Rectal smooth muscle tissue (tissue), 1 donor: Measurements from ENCODE around the gene SMC1B.

Experiments used
- H3K27ac ChIP-seq: one replicate; pipeline ENCODE4 v1.7.0; 2013; ENCODE audit warnings: low read depth, low read length, inconsistent platforms
- H3K27me3 ChIP-seq: one replicate; pipeline ENCODE4 v1.7.0; 2013; ENCODE audit warnings: low read length; ENCODE audit not compliant: control insufficient read depth, insufficient read depth
- H3K36me3 ChIP-seq: one replicate; pipeline ENCODE4 v1.7.0; 2013; ENCODE audit warnings: low read length; ENCODE audit not compliant: control insufficient read depth, insufficient read depth
- H3K4me1 ChIP-seq: one replicate; pipeline ENCODE4 v1.7.0; 2013; ENCODE audit warnings: low read length; ENCODE audit not compliant: control insufficient read depth, insufficient read depth
- H3K4me3 ChIP-seq: one replicate; pipeline ENCODE4 v1.7.0; 2013; ENCODE audit warnings: low read length
- H3K9ac ChIP-seq: one replicate; pipeline ENCODE4 v1.7.0; 2013; ENCODE audit warnings: low read length

Gene SMC1B

GRCh38 chr22:45424241-45424731, 10.9 kb upstream of the SMC1B start:
- no peaks in the 10 kb centered on the region for H3K36me3 ChIP-seq
- no peaks in the 10 kb centered on the region for H3K27me3 ChIP-seq
- no peak overlapping the region for H3K4me3 ChIP-seq
- H3K4me1 ChIP-seq = no peaks in the 10 kb centered on the region
- H3K9ac ChIP-seq = no peak overlapping the region
- no peak overlapping the region for H3K27ac ChIP-seq

- H3K27ac ChIP-seq = no peak overlapping the region
- no peaks in the 10 kb centered on the region for H3K27me3 ChIP-seq
- H3K4me3 ChIP-seq = no peak overlapping the region
- H3K4me1 ChIP-seq = no peaks in the 10 kb centered on the region
- no peak overlapping the region for H3K9ac ChIP-seq
- H3K36me3 ChIP-seq = no peaks in the 10 kb centered on the region
These were observed 10.1 kb upstream of the SMC1B start for GRCh38 chr22:45423524-45423923.

GRCh38 chr22:45422237-45422983, 9.0 kb upstream of the SMC1B start:
- Histone ChIP-seq H3K9ac (no peak overlapping the region), H3K36me3 (no peaks in the 10 kb centered on the region), H3K27me3 (no peaks in the 10 kb centered on the region), H3K4me3 (no peak overlapping the region), H3K4me1 (no peaks in the 10 kb centered on the region), H3K27ac (no peak overlapping the region)

- Histone ChIP-seq H3K36me3 (no peaks in the 10 kb centered on the region), H3K4me1 (no peaks in the 10 kb centered on the region), H3K27ac (no peak overlapping the region)
These were observed 8.1 kb upstream of the SMC1B start for GRCh38 chr22:45421349-45422055.

GRCh38 chr22:45420539-45420938, 7.1 kb upstream of the SMC1B start:
- no peak overlapping the region for H3K27ac ChIP-seq
- H3K9ac ChIP-seq = no peak overlapping the region
- H3K4me3 ChIP-seq = no peak overlapping the region
- H3K36me3 ChIP-seq = no peaks in the 10 kb centered on the region
- H3K27me3 ChIP-seq = no peaks in the 10 kb centered on the region
- no peaks in the 10 kb centered on the region for H3K4me1 ChIP-seq

More at GRCh38 chr22:45421349-45422055, 8.1 kb upstream of the SMC1B start:
- Histone ChIP-seq H3K4me3 (no peak overlapping the region), H3K27me3 (no peaks in the 10 kb centered on the region), H3K9ac (no peak overlapping the region)

GRCh38 chr22:45420011-45420410, 6.6 kb upstream of the SMC1B start:
- H3K9ac ChIP-seq = no peak overlapping the region
- H3K4me3 ChIP-seq = no peak overlapping the region
- no peaks in the 10 kb centered on the region for H3K27me3 ChIP-seq
- no peaks in the 10 kb centered on the region for H3K36me3 ChIP-seq
- H3K27ac ChIP-seq = no peak overlapping the region
- no peaks in the 10 kb centered on the region for H3K4me1 ChIP-seq

DNA sequence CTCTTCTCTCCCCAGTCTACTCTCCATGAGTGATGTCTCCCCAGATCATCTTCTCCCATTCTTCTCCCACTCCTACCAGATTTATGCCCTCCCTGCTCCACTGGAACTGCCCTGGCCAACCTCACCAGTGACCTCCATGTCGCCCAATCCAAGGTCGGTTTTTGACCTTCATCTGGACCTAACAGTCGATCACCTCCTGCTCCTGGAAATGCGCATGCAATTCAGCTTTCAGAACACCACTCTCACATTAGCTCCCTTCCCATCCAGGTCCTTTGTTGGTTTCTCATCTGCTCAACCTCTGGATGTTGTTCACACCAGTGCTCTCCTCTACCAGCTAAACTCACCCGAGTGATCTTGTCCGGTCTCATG, 5.4 kb upstream of the SMC1B start:
- H3K4me3 ChIP-seq = no peak overlapping the region
- no peaks in the 10 kb centered on the region for H3K4me1 ChIP-seq
- H3K9ac ChIP-seq = no peak overlapping the region
- no peaks in the 10 kb centered on the region for H3K27me3 ChIP-seq
- H3K36me3 ChIP-seq = no peaks in the 10 kb centered on the region
- H3K27ac ChIP-seq = no peak overlapping the region

DNA sequence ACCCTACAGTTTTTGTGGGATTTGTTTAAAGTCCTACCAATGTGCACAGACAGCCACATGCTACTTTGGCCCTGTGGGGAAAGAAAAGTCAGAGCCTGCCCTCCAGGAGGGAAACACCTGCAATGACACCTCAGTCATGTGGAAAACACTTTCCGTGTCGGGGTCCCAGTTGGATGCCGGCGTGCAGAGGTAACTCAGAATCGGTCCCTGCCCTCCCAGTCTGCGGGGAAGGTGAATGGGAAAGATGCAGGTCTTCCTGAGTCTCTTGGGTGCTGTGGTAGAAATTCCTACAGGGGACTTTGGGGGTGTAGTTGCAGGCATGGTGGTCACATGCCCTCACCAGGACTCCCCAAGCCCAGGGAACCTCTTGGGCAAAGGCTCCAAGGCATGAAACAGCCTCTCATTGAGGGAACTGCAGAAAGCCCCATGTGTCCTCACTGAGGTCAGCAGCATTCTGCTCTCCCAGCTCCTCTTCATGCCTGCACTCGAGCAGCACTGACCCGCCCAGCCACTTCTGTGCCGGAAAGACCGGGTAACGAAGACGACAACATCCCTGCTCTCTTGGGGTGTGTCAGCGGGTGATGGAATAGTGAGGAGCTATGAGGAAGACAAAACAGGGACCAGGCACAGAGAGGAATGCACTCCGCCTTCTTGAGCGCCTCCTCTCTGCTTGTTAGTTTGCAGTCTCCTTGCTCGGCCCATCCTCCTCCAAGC, 4.8 kb upstream of the SMC1B start:
- no peaks in the 10 kb centered on the region for H3K4me1 ChIP-seq
- no peaks in the 10 kb centered on the region for H3K36me3 ChIP-seq
- no peak overlapping the region for H3K4me3 ChIP-seq
- H3K9ac ChIP-seq = no peak overlapping the region
- no peaks in the 10 kb centered on the region for H3K27me3 ChIP-seq
- no peak overlapping the region for H3K27ac ChIP-seq

DNA sequence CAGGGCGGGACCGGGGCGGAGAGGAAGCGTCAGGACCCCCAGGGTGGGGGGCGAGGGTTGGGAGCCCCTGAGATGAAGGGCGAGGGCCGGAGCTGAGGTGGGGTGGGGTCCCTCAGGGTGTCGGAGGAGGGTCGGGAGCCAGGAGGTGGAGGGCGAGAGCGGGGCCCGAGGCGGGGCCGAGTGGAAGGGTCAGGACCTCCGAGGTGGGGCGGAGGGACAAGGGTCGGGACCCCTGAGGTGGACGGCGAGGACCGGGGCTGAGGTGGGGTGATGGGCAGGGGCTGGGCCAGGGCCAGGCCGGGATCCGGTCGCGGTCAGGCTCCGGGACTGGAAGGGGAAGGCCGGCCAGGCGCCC, 409 bp downstream of the SMC1B start:
- no peak overlapping the region for H3K9ac ChIP-seq
- H3K36me3 ChIP-seq = no peaks in the 10 kb centered on the region
- H3K27me3 ChIP-seq = no peaks in the 10 kb centered on the region
- H3K4me3 ChIP-seq = peak overlapping the region; percentile 59
- no peak overlapping the region for H3K27ac ChIP-seq
- no peaks in the 10 kb centered on the region for H3K4me1 ChIP-seq

DNA sequence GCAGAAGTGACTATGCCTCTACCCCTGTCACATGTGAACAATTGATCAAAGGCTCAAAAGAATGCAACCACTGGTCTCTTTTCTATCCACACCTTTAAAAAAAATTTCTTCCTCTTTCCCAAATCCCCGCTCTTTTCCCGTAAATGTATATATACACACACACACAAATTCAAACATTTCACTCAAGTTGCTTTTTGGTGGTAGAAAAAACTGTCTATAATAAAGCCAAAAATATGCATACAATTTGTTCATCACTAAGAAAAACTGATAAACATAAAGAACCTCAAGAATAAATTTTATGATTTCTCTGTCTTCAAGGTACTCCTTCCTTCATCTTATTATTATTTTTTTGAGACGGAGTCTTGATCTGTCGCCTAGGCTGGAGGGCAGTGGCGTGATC, 5.6 kb downstream of the SMC1B start:
- Histone ChIP-seq H3K4me1 (no peaks in the 10 kb centered on the region), H3K9ac (no peak overlapping the region), H3K27ac (no peak overlapping the region), H3K4me3 (no peak overlapping the region), H3K27me3 (no peaks in the 10 kb centered on the region), H3K36me3 (no peaks in the 10 kb centered on the region)

GRCh38 chr22:45402466-45402985, 10.9 kb downstream of the SMC1B start:
- Histone ChIP-seq H3K36me3 (no peaks in the 10 kb centered on the region), H3K4me3 (no peak overlapping the region), H3K4me1 (no peaks in the 10 kb centered on the region), H3K9ac (no peak overlapping the region), H3K27me3 (no peaks in the 10 kb centered on the region), H3K27ac (no peak overlapping the region)

GRCh38 chr22:45399712-45400445, 13.5 kb downstream of the SMC1B start:
- Histone ChIP-seq H3K27me3 (no peaks in the 10 kb centered on the region), H3K27ac (no peak overlapping the region), H3K4me1 (no peaks in the 10 kb centered on the region), H3K4me3 (no peak overlapping the region), H3K36me3 (no peaks in the 10 kb centered on the region), H3K9ac (no peak overlapping the region)
